Vagina (tissue), 2 donors: ENCODE data around the gene CCDC40. TPM values are rescaled to one million over a fixed set of nuclear protein-coding genes. Genes with fewer than 3 reads are reported as not detected.

ENCODE experiments used
- DNase-seq, 2 donors: peaks; one replicate each; pipeline ENCODE4 v3.0.0-alpha.2; 2017; ENCODE audit errors: extremely low spot score in 2 of 2
- H3K27ac ChIP-seq: fragments of 200-600 bp; sonication (generic); one replicate; pipeline ENCODE4 v1.5.1; 2019
- H3K27me3 ChIP-seq: fragments of 200-600 bp; sonication (generic); one replicate; pipeline ENCODE4 v1.5.1; 2019
- H3K36me3 ChIP-seq, 2 donors: fragments of 200-600 bp; sonication (generic); one replicate each; pipeline ENCODE4 v1.5.1; 2017 to 2019
- H3K4me1 ChIP-seq: fragments of 200-600 bp; sonication (generic); one replicate; pipeline ENCODE4 v1.5.1; 2019
- H3K4me3 ChIP-seq, 2 donors: fragments of 200-600 bp; sonication (generic); 1 replicate in 1 of 2; 2 replicates in 1 of 2; pipeline ENCODE4 v1.5.1; 2016 to 2019
- H3K9me3 ChIP-seq: fragments of 200-600 bp; sonication (generic); one replicate; pipeline ENCODE4 v1.5.1; 2019
- CTCF ChIP-seq, 3 experiments: fragments of 450-650 bp in 2 of 3; fragments of 200-600 bp in 1 of 3; sonication (generic) in 1 of 3; IDR thresholded peaks; one replicate each; pipeline ENCODE4 v1.5.1; 2017 to 2019; ENCODE audit warnings: antibody characterized with exemption in 3 of 3, mild to moderate bottlenecking in 2 of 3, moderate library complexity in 2 of 3
- POLR2A ChIP-seq, 2 donors: fragments of 450-650 bp; IDR thresholded peaks; one replicate each; pipeline ENCODE4 v1.6.1; 2017; ENCODE audit warnings: antibody characterized with exemption in 2 of 2, mild to moderate bottlenecking in 2 of 2, moderate library complexity in 2 of 2
- POLR2AphosphoS5 ChIP-seq, 2 donors: sonication (generic); formaldehyde crosslinking; IDR thresholded peaks; one replicate each; pipeline ENCODE4 v1.9.0; 2017; ENCODE audit warnings: antibody characterized with exemption in 2 of 2, mild to moderate bottlenecking in 2 of 2, low read depth in 1 of 2; ENCODE audit not compliant: insufficient read depth in 1 of 2
- intact Hi-C: fragments of 100-400 bp; cut with DNase I; formaldehyde crosslinking; loops from one replicate; pipeline ENCODE4 v1.15.1; 2023
- total RNA-seq: library from RNA; depleted of rRNA; stranded (reverse); fragments of >200 nt; gene quantifications from one replicate; pipeline ENCODE4 v1.2.3, GENCODE V29; 2016

CCDC40 gene
- total RNA-seq, 1 donor from 2014 or later, result 9.3 TPM

- H3K9me3 ChIP-seq, result no peaks in the 10 kb centered on the region
- no peak overlapping the region for H3K4me3 ChIP-seq
- DNase-seq, result no peak
Observed at GRCh38 chr17:80012765-80013741, 23.4 kb upstream of the CCDC40 start.

GRCh38 chr17:80017226-80018010 is 19.0 kb upstream of the CCDC40 start:
- intact Hi-C loops, result no loop called here
- Histone ChIP-seq H3K27ac (no peak overlapping the region), H3K4me3 (no peak overlapping the region), H3K9me3 (no peaks in the 10 kb centered on the region), H3K4me1 (no peaks in the 10 kb centered on the region), H3K27me3 (no peaks in the 10 kb centered on the region), H3K36me3 (peaks cover 0 to 8% of the 10 kb centered on the region in 2 donors)
- no peak for DNase-seq
- TF ChIP-seq POLR2A (IDR thresholded peaks at IDR 0.05), result no peak
- TF ChIP-seq CTCF (IDR thresholded peaks at IDR 0.05), result no peak
- TF ChIP-seq POLR2AphosphoS5 (IDR thresholded peaks at IDR 0.05; ENCODE audit: insufficient read depth in 1 of 2, low read depth in 1 of 2), result no peak

More at GRCh38 chr17:80012765-80013741, 23.4 kb upstream of the CCDC40 start:
- H3K4me1 ChIP-seq, result peaks cover 6% of the 10 kb centered on the region
- H3K27me3 ChIP-seq, result no peaks in the 10 kb centered on the region
- no peak overlapping the region for H3K27ac ChIP-seq
- H3K36me3 ChIP-seq, result peaks cover 0 to 16% of the 10 kb centered on the region in 2 donors
- intact Hi-C loops, result no loop called here
- TF ChIP-seq POLR2A (IDR thresholded peaks at IDR 0.05) (no peak), POLR2AphosphoS5 (IDR thresholded peaks at IDR 0.05; ENCODE audit: insufficient read depth in 1 of 2, low read depth in 1 of 2) (no peak), CTCF (IDR thresholded peaks at IDR 0.05) (no peak)

GRCh38 chr17:80018917-80019651 is 17.4 kb upstream of the CCDC40 start:
- Histone ChIP-seq H3K27ac (no peak overlapping the region), H3K36me3 (no peaks in the 10 kb centered on the region), H3K27me3 (no peaks in the 10 kb centered on the region), H3K9me3 (no peaks in the 10 kb centered on the region), H3K4me3 (no peak overlapping the region), H3K4me1 (peaks cover 12% of the 10 kb centered on the region)
- TF ChIP-seq POLR2AphosphoS5 (IDR thresholded peaks at IDR 0.05; ENCODE audit: insufficient read depth in 1 of 2, low read depth in 1 of 2) (no peak), POLR2A (IDR thresholded peaks at IDR 0.05) (no peak), CTCF (IDR thresholded peaks at IDR 0.05) (no peak)
- intact Hi-C loops, result no loop called here
- DNase-seq, result no peak

GRCh38 chr17:80021600-80021999 is 14.8 kb upstream of the CCDC40 start:
- TF ChIP-seq POLR2AphosphoS5 (IDR thresholded peaks at IDR 0.05; ENCODE audit: insufficient read depth in 1 of 2, low read depth in 1 of 2), result no peak
- TF ChIP-seq CTCF (IDR thresholded peaks at IDR 0.05), result no peak
- TF ChIP-seq POLR2A (IDR thresholded peaks at IDR 0.05), result no peak
- intact Hi-C loops, result no loop called here
- Histone ChIP-seq H3K36me3 (no peaks in the 10 kb centered on the region), H3K4me3 (no peak overlapping the region), H3K9me3 (no peaks in the 10 kb centered on the region), H3K27me3 (no peaks in the 10 kb centered on the region), H3K27ac (no peak overlapping the region), H3K4me1 (peaks cover 31% of the 10 kb centered on the region)
- no peak for DNase-seq
